HuH-7.5 (cell line): ENCODE data around the gene TOMM40L.
"Not testable (repeated sequence)": the region's sequence is repeated elsewhere in the genome, so short reads cannot be mapped to it uniquely, and the experiment has no call there.

Experiments used
- DNase-seq: peaks from one replicate; pipeline ENCODE4 v3.0.0; 2011; ENCODE audit warnings: low spot score

The TOMM40L gene

GRCh38 chr1:161222175-161223019 lies 3.5 kb upstream of the TOMM40L start:
- no peak for DNase-seq

DNA sequence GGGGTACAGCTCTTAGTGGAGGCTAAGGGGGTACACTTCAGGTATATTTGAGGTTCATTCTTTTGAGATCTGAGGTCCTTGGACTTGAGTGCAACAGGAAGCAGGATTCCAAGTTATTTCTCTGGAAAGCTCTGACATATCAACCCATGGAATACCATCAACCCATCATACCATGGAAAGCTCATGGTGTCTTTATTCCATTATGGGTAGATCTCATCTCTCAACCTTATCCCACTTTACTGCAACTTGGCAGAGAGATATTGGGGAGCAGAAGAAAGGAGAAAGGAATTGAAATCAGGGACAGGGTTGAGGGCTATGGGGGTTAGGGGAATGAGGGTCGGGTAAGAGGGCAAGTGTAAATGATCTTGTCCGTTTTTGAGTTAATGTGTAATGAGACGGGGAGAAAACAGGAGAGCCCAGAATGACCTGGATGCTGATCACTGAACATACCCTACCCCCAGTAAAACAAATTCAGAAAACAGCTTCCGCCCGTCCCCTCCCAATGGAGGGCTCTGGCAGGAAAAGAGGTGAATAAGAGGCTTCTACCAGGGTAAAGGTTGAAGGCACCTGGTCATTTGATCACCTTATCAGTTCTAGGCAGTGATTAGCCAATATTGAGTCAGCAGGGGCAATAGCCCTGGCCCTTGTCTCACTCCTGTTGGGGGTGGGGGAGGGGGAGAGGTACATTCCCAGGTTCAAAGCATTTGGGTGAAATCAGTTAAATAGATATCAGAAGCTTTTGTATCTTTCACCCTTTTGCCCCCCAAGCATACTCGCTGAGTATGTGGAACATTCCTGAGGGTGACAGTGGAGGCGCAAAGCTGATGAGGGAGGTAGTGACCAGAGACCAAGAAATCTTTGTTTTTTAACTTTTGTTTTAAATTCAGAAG lies 1.8 kb upstream of the TOMM40L start:
- DNase-seq = peak; percentile 58

DNA sequence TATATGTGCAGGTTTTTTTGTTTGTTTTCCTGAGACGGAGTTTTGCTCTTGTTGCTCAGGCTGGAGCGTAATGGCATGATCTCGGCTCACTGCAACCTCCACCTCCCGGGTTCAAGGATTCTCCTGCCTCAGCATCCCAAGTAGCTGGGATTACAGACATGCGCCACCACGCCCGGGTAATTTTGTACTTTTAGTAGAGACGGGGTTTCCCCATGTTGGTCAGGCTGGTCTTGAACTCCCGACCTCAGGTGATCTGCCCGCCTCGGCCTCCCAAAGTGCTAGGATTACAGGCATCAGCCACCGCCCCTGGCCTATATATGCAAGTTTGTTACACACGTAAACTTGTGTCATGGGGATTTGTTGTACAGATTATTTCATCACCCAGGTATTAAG lies 1.2 kb upstream of the TOMM40L start:
- not testable (repeated sequence) for DNase-seq

DNA sequence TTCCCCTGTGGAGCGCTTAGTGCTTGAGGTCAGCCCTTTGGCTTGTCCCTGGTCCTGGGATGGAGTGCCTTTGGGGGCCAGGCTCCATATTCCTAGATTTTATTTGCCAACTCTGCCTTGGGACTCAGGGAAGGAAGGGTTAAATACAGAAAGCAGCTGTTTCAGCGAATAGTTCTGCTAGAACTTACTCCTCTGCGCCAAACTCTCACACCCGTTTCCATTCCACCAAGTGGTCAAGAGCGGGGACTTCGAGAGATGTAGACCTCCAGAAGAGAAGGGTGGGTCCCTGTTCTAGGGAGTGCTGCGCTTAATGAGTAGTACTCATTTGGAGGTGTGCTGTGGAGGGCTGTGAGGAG lies 704 bp upstream of the TOMM40L start:
- DNase-seq = no peak

GRCh38 chr1:161226320-161226711 lies 456 bp downstream of the TOMM40L start:
- DNase-seq = no peak

- DNase-seq = no peak
Measured at GRCh38 chr1:161226759-161227158, 899 bp downstream of the TOMM40L start.

DNA sequence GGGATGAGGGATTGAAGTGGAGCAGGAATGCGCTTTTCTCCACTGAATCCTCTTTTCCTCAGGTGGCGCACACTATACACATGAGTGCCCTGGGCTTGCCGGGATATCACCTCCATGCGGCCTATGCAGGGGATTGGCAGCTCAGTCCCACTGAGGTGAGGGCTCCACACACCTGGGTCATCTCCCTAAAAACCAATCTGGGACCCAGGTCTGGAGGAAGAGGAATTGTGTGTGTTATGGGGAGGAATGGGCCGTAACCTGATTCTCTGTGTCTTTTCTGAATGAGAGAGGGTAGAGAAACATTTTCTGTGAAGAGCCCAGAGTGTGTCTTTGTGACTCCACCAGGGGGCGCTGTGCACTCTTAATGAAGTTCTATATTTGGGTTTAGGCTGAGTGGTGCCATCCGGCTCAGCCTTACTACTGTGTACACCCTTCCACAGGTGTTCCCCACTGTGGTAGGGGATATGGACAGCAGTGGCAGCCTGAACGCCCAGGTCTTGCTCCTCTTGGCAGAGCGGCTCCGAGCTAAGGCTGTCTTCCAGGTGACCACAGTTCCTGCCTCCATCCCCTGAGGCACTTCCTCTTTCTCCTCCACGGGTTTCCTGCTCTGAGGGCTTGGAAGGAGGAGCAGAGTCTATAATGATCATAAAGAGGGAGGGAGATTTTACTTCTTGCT lies 1.5 kb downstream of the TOMM40L start:
- peak; percentile 49 for DNase-seq

DNA sequence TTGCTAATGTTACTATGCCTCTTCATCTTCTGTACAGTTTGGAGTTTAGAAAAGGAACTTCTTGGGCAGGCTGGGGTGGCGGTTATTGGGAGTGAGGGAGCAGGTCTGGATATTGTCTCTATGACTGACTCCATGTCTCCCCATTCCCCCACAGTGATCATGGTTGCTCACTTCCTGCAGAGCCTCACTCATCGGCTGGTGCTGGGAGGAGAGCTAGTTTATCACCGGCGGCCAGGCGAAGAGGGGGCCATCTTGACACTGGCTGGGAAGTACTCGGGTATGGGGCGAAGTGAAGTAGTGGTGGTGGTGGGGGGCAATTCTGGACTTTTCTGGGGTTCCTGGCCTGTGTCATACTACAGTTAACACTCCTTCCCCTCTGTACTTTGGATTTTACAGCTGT lies 2.2 kb downstream of the TOMM40L start:
- no peak for DNase-seq

- no peak for DNase-seq
Measured at GRCh38 chr1:161229896-161230295, 4.0 kb downstream of the TOMM40L start.

GRCh38 chr1:161230762-161231161 lies 4.9 kb downstream of the TOMM40L start:
- DNase-seq = no peak

- no peak for DNase-seq
Measured at GRCh38 chr1:161233102-161233501, 7.2 kb downstream of the TOMM40L start.

DNA sequence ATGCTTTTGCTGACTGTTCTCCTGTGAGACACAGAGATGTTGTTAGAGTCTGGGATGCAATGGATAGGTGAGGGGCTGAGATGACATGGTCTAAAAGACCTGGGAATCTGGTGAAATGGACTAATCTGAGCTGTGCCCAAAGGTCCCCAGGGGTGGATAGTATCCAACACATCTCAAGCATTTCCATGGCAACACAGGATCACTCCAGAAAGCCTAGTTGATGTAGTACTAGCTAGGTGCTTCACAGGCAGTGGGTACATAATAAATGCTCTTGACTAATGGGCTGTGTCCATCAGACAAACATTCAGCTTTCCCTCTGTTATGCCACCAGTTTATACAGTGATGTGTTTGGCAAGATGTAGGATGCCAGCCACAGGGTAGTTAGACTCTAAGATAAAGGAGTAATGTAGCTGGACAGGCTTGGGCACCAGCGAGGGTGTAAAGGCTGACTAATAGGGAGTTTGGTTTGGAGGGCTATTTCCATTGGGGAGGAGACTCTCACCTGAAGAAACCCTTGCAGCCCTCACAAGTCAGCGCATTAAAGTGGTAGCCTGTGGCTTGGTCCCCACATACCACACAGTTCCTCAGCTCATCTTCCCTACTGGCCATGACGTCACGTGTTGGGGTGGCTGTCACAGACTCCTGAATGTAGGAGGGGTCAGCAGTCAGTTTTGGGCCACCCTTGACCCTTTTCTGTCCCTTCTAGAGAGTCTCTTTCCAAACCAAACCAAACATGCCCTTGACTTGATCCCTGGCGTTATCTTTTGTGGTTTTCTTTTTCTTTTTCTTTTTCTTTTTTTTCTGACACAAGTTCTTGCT lies 10.3 kb downstream of the TOMM40L start:
- no peak for DNase-seq

DNA sequence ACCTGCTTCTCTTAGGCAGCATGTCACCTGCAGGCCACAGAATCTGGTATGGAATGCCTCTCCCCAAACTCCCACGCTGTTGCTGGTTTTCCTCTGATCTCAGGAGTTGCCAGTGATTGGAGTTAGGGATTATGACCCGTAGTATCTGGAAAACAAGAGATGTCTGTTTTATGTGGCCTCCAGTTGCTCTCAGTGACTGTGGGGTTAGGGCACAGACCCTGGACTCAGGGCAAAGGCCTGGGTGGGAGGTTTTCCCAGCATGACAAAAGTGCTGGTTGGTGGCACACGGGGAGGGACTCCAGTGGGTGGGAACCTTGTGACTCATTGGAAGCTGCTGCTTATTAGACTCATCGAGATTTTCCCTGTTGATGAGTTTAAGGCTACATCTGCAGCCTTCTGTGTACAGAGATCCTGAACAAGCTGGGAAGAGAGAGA lies 12.2 kb downstream of the TOMM40L start, which contains the start of gene NR1I3:
Gene NR1I3, minus strand, starts transcription at position 165 of the 435 bp plus-strand sequence. CDS start 1,638 bp downstream, outside the sequence.
- DNase-seq = no peak

DNA sequence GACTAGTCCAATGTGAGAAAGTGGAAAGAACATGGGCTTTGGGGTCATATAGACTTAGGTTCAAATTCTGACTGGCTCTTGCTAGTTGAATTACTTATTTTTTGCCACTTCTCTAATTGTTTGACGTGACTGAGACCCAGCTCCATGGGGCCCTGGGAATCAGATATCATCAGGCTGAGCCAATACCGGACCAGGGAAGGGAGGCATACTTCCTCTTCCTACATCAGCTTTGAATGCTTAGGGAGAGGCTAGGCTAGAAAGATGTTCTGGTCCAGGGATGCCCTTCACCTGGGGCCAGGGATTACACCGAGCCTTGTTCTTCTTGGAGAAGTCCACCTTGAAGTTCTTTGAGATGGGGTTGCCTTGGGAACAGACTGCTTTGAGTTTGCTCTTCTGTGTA lies 15.8 kb downstream of the TOMM40L start:
- no peak for DNase-seq

GRCh38 chr1:161242313-161242712 lies 16.5 kb downstream of the TOMM40L start:
- no peak for DNase-seq

GRCh38 chr1:161244888-161245287 lies 19.0 kb downstream of the TOMM40L start:
- DNase-seq = no peak

- DNase-seq = not testable (repeated sequence)
Measured at GRCh38 chr1:161250100-161250499, 24.2 kb downstream of the TOMM40L start.

GRCh38 chr1:161250829-161251228 lies 25.0 kb downstream of the TOMM40L start:
- no peak for DNase-seq

- DNase-seq = no peak
Measured at GRCh38 chr1:161251579-161251978, 25.7 kb downstream of the TOMM40L start.

DNA sequence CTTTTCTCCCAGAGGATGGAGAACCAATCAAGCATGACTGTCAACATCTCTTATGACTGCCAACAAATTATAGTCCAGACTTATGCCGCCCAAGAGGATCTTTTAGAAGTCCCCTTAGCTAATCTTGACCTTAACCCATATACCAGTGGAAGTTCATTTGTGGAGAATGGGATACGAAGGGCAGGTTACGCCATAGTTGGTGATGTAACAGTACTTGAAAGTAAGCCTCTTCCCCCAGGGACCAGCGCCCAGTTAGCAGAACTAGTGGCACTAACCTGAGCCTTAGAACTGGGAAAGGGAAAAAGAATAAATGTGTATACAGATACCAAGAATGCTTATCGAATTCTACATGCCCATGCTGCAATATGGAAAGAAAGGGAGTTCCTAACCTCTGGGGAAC lies 29.4 kb downstream of the TOMM40L start:
- DNase-seq = not testable (repeated sequence)

DNA sequence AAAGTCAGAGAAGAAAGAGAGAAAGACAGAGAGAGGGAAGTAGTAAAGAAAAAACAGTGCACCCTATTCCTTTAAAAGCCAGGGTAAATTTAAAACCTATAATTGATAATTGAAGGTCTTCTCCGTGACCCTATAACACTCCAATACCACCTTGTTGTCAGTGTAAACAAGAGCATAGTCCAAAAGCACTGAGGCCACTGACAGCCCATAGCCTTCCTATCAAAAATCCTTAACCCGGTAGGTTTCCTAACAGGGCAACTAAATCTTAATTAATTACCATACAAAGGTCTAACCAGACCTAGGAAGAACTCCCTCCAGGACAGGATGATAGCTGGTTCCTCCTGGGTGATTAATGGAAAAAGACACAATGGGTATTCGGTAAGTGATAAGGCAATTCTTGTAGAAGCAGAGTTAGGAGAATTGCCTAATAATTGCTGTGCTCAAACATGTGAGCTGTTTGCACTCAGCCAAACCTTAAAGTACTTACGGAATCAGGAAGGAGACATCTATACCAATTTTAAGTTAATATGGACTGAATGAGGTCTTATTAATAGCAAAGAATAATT lies 30.2 kb downstream of the TOMM40L start:
- DNase-seq = not testable (repeated sequence)
